ENCODE measurements around the gene NAA40.

NAA40 gene

GRCh38 chr11:63906585-63906984, 32.2 kb upstream of the NAA40 start:
- H3K4me3 ChIP-seq (ENCODE audit: control insufficient read depth, low read depth, low read length) = no peak overlapping the region
- TF ChIP-seq, protein P1, sequence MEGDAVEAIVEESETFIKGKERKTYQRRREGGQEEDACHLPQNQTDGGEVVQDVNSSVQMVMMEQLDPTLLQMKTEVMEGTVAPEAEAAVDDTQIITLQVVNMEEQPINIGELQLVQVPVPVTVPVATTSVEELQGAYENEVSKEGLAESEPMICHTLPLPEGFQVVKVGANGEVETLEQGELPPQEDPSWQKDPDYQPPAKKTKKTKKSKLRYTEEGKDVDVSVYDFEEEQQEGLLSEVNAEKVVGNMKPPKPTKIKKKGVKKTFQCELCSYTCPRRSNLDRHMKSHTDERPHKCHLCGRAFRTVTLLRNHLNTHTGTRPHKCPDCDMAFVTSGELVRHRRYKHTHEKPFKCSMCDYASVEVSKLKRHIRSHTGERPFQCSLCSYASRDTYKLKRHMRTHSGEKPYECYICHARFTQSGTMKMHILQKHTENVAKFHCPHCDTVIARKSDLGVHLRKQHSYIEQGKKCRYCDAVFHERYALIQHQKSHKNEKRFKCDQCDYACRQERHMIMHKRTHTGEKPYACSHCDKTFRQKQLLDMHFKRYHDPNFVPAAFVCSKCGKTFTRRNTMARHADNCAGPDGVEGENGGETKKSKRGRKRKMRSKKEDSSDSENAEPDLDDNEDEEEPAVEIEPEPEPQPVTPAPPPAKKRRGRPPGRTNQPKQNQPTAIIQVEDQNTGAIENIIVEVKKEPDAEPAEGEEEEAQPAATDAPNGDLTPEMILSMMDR (IDR thresholded peaks at IDR 0.05; ENCODE audit: control insufficient read depth, insufficient read depth, low read depth, low read length, missing control alignments) = no peak
- no peak for DNase-seq (ENCODE audit: low read depth)

GRCh38 chr11:63907063-63907462, 31.7 kb upstream of the NAA40 start:
- no peak overlapping the region for H3K4me3 ChIP-seq (ENCODE audit: control insufficient read depth, low read depth, low read length)
- TF ChIP-seq, protein P1 (IDR thresholded peaks at IDR 0.05; ENCODE audit: control insufficient read depth, insufficient read depth, low read depth, low read length, missing control alignments) = no peak
- no peak for DNase-seq (ENCODE audit: low read depth)

GRCh38 chr11:63907808-63908530, 30.8 kb upstream of the NAA40 start:
- TF ChIP-seq, protein P1 (IDR thresholded peaks at IDR 0.05; ENCODE audit: control insufficient read depth, insufficient read depth, low read depth, low read length, missing control alignments) = no peak
- H3K4me3 ChIP-seq (ENCODE audit: control insufficient read depth, low read depth, low read length) = no peak overlapping the region
- DNase-seq (ENCODE audit: low read depth) = no peak

DNA sequence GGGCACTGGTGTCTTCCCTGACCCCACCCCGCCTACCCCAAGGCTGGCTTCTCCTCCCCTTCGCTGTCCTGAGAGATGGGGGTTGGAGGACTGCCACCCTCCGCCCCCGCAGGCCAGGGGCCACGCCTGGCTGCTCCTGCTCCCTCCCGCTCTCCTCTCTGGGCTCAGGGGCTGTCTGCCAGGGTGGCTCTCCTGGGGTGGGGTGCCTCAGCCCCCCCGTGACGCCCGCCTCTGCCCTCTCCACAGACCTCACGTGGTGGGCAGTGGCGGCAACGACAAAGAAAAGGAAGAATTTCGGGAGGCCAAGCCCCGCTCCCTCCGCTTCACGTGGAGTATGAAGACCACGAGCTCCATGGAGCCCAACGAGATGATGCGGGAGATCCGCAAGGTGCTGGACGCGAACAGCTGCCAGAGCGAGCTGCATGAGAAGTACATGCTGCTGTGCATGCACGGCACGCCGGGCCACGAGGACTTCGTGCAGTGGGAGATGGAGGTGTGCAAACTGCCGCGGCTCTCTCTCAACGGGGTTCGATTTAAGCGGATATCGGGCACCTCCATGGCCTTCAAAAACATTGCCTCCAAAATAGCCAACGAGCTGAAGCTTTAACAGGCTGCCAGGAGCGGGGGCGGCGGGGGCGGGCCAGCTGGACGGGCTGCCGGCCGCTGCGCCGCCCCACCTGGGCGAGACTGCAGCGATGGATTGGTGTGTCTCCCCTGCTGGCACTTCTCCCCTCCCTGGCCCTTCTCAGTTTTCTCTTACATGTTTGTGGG, 30.0 kb upstream of the NAA40 start:
- DNase-seq (ENCODE audit: low read depth) = no peak
- no peak overlapping the region for H3K4me3 ChIP-seq (ENCODE audit: control insufficient read depth, low read depth, low read length)
- TF ChIP-seq, protein P1 (IDR thresholded peaks at IDR 0.05; ENCODE audit: control insufficient read depth, insufficient read depth, low read depth, low read length, missing control alignments) = no peak

GRCh38 chr11:63909591-63910506, 29.0 kb upstream of the NAA40 start:
- TF ChIP-seq, protein P1 (IDR thresholded peaks at IDR 0.05; ENCODE audit: control insufficient read depth, insufficient read depth, low read depth, low read length, missing control alignments) = no peak
- no peak for DNase-seq (ENCODE audit: low read depth)
- no peak overlapping the region for H3K4me3 ChIP-seq (ENCODE audit: control insufficient read depth, low read depth, low read length)

DNA sequence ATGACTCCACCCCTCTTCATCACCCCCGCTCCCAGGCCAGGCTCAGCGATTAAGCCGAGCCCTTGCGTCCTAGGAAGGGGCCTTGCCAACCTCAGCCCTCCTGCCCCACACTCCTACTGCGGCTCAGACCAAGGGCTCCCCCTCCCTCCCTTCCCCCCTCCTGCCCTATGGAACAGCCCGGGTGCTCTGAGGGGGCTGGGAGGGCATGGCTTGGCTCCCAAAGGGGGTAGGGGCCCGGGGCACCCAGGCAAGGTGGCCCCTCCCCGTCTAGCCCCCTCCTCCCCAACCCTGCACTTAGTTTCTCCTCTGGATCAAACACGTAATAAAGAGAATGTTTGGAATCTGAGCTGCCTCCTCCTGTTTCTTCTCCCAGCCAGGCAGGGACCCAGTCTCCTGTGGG, 28.1 kb upstream of the NAA40 start:
- no peak for DNase-seq (ENCODE audit: low read depth)
- H3K4me3 ChIP-seq (ENCODE audit: control insufficient read depth, low read depth, low read length) = no peak overlapping the region
- TF ChIP-seq, protein P1 (IDR thresholded peaks at IDR 0.05; ENCODE audit: control insufficient read depth, insufficient read depth, low read depth, low read length, missing control alignments) = no peak

All from AG09309 (cell line).